SU-DHL-6 (cell line): ENCODE results near the gene TMIGD2.

ENCODE experiments used
- H2AFZ ChIP-seq: fragments of 200-600 bp; sonication (generic); 2 replicates; pipeline ENCODE4 v1.6.1; 2014; ENCODE audit warnings: low read depth, mild to moderate bottlenecking, moderate library complexity, mixed read lengths, antibody characterized with exemption, low read length; ENCODE audit not compliant: severe bottlenecking
- H3F3A ChIP-seq: fragments of 200-600 bp; shearing (Covaris generic); 2 replicates; pipeline ENCODE4 v1.6.0; 2016; ENCODE audit warnings: antibody characterized with exemption, mild to moderate bottlenecking; ENCODE audit not compliant: insufficient read depth
- H3K27ac ChIP-seq: fragments of 200-600 bp; sonication (generic); 2 replicates; pipeline ENCODE4 v1.5.1; 2016; ENCODE audit warnings: low read depth, mild to moderate bottlenecking, low read length, moderate library complexity, mixed read lengths
- H3K27me3 ChIP-seq: fragments of 200-600 bp; sonication (generic), shearing (Covaris generic); 2 replicates; pipeline ENCODE4 v1.6.0; 2014; ENCODE audit warnings: mild to moderate bottlenecking, low read length
- H3K36me3 ChIP-seq: fragments of 200-600 bp; sonication (generic); 2 replicates; pipeline ENCODE4 v1.6.1; 2014; ENCODE audit warnings: mild to moderate bottlenecking, low read length, mixed read lengths
- H3K4me2 ChIP-seq: fragments of 300-600, 200-600 bp; shearing (Covaris generic), sonication (generic); 2 replicates; pipeline ENCODE4 v1.6.0; 2014; ENCODE audit warnings: low read length, low read depth, mild to moderate bottlenecking; ENCODE audit not compliant: poor library complexity, severe bottlenecking
- H3K4me3 ChIP-seq: fragments of 200-600 bp; sonication (generic); 2 replicates; pipeline ENCODE4 v1.5.1; 2014; ENCODE audit warnings: antibody characterized with exemption, low read length, mild to moderate bottlenecking, mixed read lengths; ENCODE audit not compliant: insufficient read depth, poor library complexity, severe bottlenecking
- H3K79me2 ChIP-seq: fragments of 200-600 bp; sonication (generic); 2 replicates; pipeline ENCODE4 v1.6.1; 2014; ENCODE audit warnings: mild to moderate bottlenecking, low read length, moderate library complexity; ENCODE audit not compliant: insufficient read depth
- H3K9ac ChIP-seq: fragments of 200-600 bp; sonication (generic); 2 replicates; pipeline ENCODE4 v1.7.0; 2014; ENCODE audit warnings: mild to moderate bottlenecking, low read length
- H3K9me2 ChIP-seq: fragments of 200-600 bp; sonication (generic); replicated peaks from 2 replicates; pipeline ENCODE4 v1.6.1; 2014; ENCODE audit warnings: low read length; ENCODE audit not compliant: insufficient read depth
- H3K9me3 ChIP-seq: fragments of 200-600 bp; sonication (generic); 2 replicates; pipeline ENCODE4 v1.6.1; 2014; ENCODE audit warnings: low read length, mixed read lengths; ENCODE audit not compliant: insufficient read depth
- H4K20me1 ChIP-seq: fragments of 200-600 bp; sonication (generic); 2 replicates; pipeline ENCODE4 v1.6.1; 2014; ENCODE audit warnings: low read depth, mild to moderate bottlenecking, antibody characterized with exemption, low read length, moderate library complexity, mixed read lengths
- EZH2phosphoT487 ChIP-seq: fragments of 200-600 bp; sonication (generic), shearing (Covaris generic); conservative IDR thresholded peaks from 2 replicates; pipeline ENCODE4 v1.6.1; 2018; ENCODE audit warnings: mild to moderate bottlenecking, antibody characterized with exemption, low read length, moderate library complexity, mixed read lengths
- TF ChIP-seq, protein P1 (sequence below): fragments of 200-600 bp; sonication (generic); IDR thresholded peaks from one replicate; pipeline ENCODE4 v1.5.1; 2017; ENCODE audit warnings: antibody characterized with exemption, mild to moderate bottlenecking, low read length, moderate library complexity; ENCODE audit not compliant: insufficient read depth, poor library complexity, severe bottlenecking

The TMIGD2 gene

DNA sequence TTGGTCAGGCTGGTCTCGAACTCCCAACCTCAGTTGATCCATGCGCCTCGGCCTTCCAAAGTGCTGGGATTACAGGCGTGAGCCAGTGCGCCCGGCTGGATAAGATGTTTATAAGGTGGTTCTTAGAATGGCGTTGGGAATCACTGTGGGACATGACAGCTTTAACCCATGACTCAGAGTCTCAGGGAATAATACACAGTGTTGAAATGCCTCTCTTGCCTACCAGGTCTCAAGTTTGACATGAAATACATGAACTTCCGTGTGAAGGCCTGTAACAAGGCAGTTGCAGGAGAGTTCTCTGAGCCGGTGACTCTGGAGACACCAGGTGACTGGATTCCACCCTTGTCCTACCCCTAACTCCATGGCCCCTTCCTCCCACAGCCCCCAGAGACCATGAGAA is 14.8 kb upstream of the TMIGD2 start:
- Histone ChIP-seq H3K9me3 (0 out of 2 replicates have a peak, but pooled peaks cover 4% of the 10 kb centered on the region), H3K4me2 (no peak overlapping the region), H3K9me2 (no peaks in the 10 kb centered on the region), H3K36me3 (no peaks in the 10 kb centered on the region), H3K9ac (no peak overlapping the region), H4K20me1 (no peaks in the 10 kb centered on the region), H2AFZ (no peak overlapping the region), H3K27me3 (no peaks in the 10 kb centered on the region), H3K79me2 (no peaks in the 10 kb centered on the region), H3K4me3 (no peak overlapping the region), H3F3A (no peaks in the 10 kb centered on the region), H3K27ac (no peak overlapping the region)
- TF ChIP-seq, protein P1, sequence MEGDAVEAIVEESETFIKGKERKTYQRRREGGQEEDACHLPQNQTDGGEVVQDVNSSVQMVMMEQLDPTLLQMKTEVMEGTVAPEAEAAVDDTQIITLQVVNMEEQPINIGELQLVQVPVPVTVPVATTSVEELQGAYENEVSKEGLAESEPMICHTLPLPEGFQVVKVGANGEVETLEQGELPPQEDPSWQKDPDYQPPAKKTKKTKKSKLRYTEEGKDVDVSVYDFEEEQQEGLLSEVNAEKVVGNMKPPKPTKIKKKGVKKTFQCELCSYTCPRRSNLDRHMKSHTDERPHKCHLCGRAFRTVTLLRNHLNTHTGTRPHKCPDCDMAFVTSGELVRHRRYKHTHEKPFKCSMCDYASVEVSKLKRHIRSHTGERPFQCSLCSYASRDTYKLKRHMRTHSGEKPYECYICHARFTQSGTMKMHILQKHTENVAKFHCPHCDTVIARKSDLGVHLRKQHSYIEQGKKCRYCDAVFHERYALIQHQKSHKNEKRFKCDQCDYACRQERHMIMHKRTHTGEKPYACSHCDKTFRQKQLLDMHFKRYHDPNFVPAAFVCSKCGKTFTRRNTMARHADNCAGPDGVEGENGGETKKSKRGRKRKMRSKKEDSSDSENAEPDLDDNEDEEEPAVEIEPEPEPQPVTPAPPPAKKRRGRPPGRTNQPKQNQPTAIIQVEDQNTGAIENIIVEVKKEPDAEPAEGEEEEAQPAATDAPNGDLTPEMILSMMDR: no peak
- no peak for TF ChIP-seq EZH2phosphoT487

DNA sequence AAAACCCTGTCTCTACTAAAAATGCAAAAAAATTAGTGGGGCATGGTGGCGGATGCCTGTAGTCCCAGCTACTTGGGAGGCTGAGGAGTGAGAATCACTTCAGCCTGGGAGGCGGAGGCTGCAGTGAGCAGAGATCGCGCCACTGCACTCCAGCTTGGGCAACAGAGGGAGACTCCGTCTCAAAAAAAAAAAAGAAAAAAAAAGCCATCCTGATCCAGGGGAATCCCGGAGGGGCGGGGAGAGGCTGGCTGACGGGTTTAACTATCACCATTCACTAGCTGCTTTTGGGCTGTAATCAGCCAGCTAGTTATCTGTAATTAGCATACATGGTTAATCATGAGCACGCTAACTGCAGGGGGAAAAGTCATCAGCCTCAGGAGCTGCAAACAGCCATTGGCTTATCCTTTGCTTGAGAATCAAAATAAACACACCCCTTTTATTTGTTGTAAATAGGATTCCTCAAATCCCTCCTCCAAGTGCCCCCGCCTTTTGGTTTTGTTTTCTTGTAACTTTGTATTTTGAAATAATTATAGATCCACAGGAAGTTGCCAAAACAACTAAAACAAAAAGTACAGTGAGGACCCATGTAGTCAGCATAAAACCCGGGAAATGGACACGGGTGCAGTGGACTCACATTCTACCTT is 11.8 kb upstream of the TMIGD2 start:
- Histone ChIP-seq H3K9me2 (no peaks in the 10 kb centered on the region), H3K4me3 (no peak overlapping the region), H3K9me3 (no peaks in the 10 kb centered on the region), H3F3A (no peaks in the 10 kb centered on the region), H3K9ac (no peak overlapping the region), H3K36me3 (no peaks in the 10 kb centered on the region), H3K27ac (no peak overlapping the region), H3K4me2 (no peak overlapping the region), H3K79me2 (no peaks in the 10 kb centered on the region), H3K27me3 (no peaks in the 10 kb centered on the region), H4K20me1 (no peaks in the 10 kb centered on the region), H2AFZ (no peak overlapping the region)
- TF ChIP-seq EZH2phosphoT487: no peak
- TF ChIP-seq, protein P1: no peak

DNA sequence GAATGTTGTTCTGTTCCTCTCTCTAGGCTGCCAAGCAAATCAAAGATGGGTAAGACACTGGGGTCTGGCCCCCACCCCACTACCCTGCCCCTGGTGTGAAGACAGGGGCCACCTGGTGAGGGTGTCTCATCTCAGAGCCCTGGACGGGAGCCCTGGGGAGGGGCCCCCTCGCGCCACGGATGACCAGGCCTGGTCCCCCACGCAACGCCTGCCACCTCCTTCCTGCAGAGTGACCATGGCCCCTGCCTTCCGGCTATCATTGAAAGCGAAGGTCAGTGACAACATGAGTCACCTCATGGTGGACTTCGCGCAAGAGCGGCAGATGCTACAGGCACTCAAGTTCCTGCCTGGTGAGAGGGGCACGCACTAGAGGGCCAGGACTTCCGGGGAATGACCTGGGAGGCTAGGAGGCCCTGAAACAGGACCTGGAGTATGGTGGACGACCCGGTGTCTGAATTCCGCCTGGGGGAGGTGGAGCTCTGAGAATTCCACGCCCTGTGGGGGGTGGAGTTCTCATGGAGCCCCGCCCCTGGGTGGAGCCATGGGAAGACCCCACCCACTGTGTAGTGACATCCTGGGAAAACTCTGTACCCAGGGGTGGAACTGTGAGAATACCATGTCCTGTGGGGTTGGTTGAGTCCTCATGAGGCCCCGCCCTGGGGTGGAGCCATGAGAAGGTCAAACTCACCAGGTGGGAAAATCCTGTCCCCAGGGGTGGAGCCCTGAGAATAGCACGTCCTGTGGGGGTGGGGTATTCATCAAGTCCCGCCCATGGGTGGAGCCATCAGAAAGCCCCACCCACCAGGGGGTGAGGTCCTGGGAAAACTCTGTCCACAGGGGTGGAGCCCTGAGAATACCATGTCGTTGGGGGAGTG is 8.3 kb upstream of the TMIGD2 start:
- H3K4me2 ChIP-seq: no peak overlapping the region
- no peaks in the 10 kb centered on the region for H3K9me2 ChIP-seq
- H4K20me1 ChIP-seq: no peaks in the 10 kb centered on the region
- H3K79me2 ChIP-seq: no peaks in the 10 kb centered on the region
- no peak overlapping the region for H2AFZ ChIP-seq
- H3K27me3 ChIP-seq: no peaks in the 10 kb centered on the region
- H3K36me3 ChIP-seq: no peaks in the 10 kb centered on the region
- H3K4me3 ChIP-seq: no peak overlapping the region
- no peak for TF ChIP-seq EZH2phosphoT487
- TF ChIP-seq, protein P1: no peak
- no peaks in the 10 kb centered on the region for H3K9me3 ChIP-seq
- no peaks in the 10 kb centered on the region for H3F3A ChIP-seq
- no peak overlapping the region for H3K9ac ChIP-seq
- no peak overlapping the region for H3K27ac ChIP-seq
